Colonic mucosa (tissue), 4 donors: Measurements from ENCODE around the gene CHD6. TPM values are rescaled to one million over a fixed set of nuclear protein-coding genes. Genes with fewer than 3 reads are reported as not detected.

Experiments
- DNase-seq: peaks from one replicate; pipeline ENCODE4 v3.0.0-alpha.2; 2020
- H3K27ac ChIP-seq: fragments of 200-600 bp; one replicate; pipeline ENCODE4 v1.8.0; 2021
- H3K27me3 ChIP-seq: fragments of 200-600 bp; one replicate; pipeline ENCODE4 v1.8.0; 2021
- H3K36me3 ChIP-seq: fragments of 200-600 bp; one replicate; pipeline ENCODE4 v1.8.0; 2021
- H3K4me1 ChIP-seq: fragments of 200-600 bp; one replicate; pipeline ENCODE4 v1.8.0; 2021; ENCODE audit warnings: mild to moderate bottlenecking
- H3K4me3 ChIP-seq: fragments of 200-600 bp; one replicate; pipeline ENCODE4 v1.8.0; 2021
- H3K9ac ChIP-seq, 2 donors: one replicate each; pipeline ENCODE4 v1.7.0; 2013; ENCODE audit warnings: control low read depth in 2 of 2, low read depth in 2 of 2, low read length in 2 of 2
- H3K9me3 ChIP-seq: fragments of 200-600 bp; one replicate; pipeline ENCODE4 v1.8.0; 2021
- intact Hi-C: fragments of 100-400 bp; cut with DNase I; formaldehyde crosslinking; loops from one replicate; pipeline ENCODE4 v1.14.1; 2022
- total RNA-seq, 2 donors: library from RNA; stranded (reverse); fragmentation: NEBNext Ultra II Directional in 1 of 2; extraction: Animal tissue kit (Norgen Biotek cat#: 25700) in 1 of 2; gene quantifications; one replicate each; pipeline ENCODE4 v1.2.1, GENCODE V29; 2021
- TF ChIP-seq, protein P1 (sequence below): fragments of 200-600 bp; IDR thresholded peaks from one replicate; pipeline ENCODE4 v1.8.0; 2022; ENCODE audit warnings: antibody characterized with exemption, mild to moderate bottlenecking
- donor health status: healthy.
- donor health status: DM: no; HTN: no; CAD: no.
- donor health status: DM: no; HTN: no; CAD: no.

The CHD6 gene
- total RNA-seq, 2 donors from 2014 or later, result 18.9 to 27.2 TPM

DNA sequence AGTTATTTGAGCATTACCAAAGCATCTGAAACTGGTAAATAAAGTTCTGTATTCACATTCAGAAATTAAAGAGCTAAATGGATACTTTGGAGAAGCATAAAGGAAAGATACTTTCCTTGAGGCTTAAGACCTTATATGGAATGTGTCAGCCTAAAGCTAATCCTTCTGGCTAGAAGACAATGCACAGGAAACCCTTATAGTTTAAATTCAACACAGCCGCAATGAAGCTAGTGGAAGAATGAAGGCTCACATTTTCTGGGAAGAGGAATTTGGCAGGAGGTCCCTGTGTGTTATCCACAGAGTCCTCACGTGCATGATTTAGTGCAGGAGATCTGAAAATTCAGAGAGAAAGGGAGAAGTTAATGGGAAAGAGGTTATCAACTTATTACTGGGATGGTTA, 21.5 kb upstream of the CHD6 start:
- DNase-seq, result no peak
- Histone ChIP-seq H3K4me1 (no peaks in the 10 kb centered on the region), H3K27me3 (no peaks in the 10 kb centered on the region), H3K4me3 (no peak overlapping the region), H3K27ac (no peak overlapping the region), H3K9ac (no peak overlapping the region), H3K9me3 (no peaks in the 10 kb centered on the region), H3K36me3 (no peaks in the 10 kb centered on the region)
- intact Hi-C loops, result loop anchor here (2.0 kb wide), 1 partner anchor 101 kb away; no protein-coding TSS in a partner anchor
- TF ChIP-seq, protein P1, sequence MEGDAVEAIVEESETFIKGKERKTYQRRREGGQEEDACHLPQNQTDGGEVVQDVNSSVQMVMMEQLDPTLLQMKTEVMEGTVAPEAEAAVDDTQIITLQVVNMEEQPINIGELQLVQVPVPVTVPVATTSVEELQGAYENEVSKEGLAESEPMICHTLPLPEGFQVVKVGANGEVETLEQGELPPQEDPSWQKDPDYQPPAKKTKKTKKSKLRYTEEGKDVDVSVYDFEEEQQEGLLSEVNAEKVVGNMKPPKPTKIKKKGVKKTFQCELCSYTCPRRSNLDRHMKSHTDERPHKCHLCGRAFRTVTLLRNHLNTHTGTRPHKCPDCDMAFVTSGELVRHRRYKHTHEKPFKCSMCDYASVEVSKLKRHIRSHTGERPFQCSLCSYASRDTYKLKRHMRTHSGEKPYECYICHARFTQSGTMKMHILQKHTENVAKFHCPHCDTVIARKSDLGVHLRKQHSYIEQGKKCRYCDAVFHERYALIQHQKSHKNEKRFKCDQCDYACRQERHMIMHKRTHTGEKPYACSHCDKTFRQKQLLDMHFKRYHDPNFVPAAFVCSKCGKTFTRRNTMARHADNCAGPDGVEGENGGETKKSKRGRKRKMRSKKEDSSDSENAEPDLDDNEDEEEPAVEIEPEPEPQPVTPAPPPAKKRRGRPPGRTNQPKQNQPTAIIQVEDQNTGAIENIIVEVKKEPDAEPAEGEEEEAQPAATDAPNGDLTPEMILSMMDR, result no peak

DNA sequence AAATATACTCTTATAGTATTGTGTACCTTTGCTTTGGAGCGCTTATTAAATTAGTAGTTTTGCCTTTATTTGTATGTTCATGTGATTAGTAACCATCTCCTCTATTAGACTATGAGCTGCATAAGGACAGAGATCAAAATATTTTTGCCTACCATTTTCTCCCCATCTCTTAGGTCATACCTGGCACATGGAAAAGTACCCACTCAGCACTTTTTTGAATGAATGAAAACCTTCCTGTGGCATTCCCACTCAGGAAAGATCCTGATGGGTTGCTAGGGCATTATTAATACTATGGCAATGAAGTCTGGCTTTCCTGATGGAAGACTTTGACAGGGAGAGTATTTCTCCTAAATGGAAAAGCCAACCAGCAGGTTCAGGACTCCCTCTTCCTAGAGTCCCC, 20.3 kb upstream of the CHD6 start:
- H3K4me1 ChIP-seq, result no peaks in the 10 kb centered on the region
- TF ChIP-seq, protein P1, result no peak
- DNase-seq, result no peak

GRCh38 chr20:41635158-41635557, 17.0 kb upstream of the CHD6 start:
- intact Hi-C loops, result no loop called here
- Histone ChIP-seq H3K9me3 (no peaks in the 10 kb centered on the region), H3K27me3 (no peaks in the 10 kb centered on the region), H3K9ac (no peak overlapping the region), H3K4me1 (no peaks in the 10 kb centered on the region), H3K36me3 (no peaks in the 10 kb centered on the region), H3K27ac (no peak overlapping the region), H3K4me3 (no peak overlapping the region)
- no peak for DNase-seq
- TF ChIP-seq, protein P1, result no peak

More for the DNA sequence above, 20.3 kb upstream of the CHD6 start:
- Histone ChIP-seq H3K9me3 (no peaks in the 10 kb centered on the region), H3K4me3 (no peak overlapping the region), H3K27ac (no peak overlapping the region), H3K36me3 (no peaks in the 10 kb centered on the region), H3K9ac (no peak overlapping the region), H3K27me3 (no peaks in the 10 kb centered on the region)
- intact Hi-C loops, result loop anchor here (2.0 kb wide), 1 partner anchor 100 kb away; no protein-coding TSS in a partner anchor

DNA sequence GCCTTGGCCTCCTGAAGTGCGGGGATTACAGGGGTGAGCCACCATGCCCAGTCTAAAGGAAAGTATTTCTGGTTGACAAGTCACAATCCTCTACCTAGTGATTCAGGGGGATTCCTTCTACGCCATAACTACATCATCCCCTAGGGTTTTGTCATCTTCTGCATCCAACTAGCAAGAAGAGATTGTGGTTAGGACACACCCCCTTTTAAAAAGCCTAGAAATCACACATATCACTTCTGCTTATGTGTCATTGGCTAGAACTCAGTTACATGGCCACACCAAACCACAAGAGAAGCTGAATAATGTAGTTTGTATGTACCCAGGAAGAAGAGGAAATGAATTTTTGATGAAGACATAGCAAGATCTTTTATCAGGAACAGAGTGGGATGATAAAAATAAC, 14.7 kb upstream of the CHD6 start:
- intact Hi-C loops, result no loop called here
- DNase-seq, result no peak
- Histone ChIP-seq H3K9ac (no peak overlapping the region), H3K27ac (no peak overlapping the region), H3K27me3 (no peaks in the 10 kb centered on the region), H3K4me1 (no peaks in the 10 kb centered on the region), H3K9me3 (no peaks in the 10 kb centered on the region), H3K4me3 (no peak overlapping the region), H3K36me3 (no peaks in the 10 kb centered on the region)
- TF ChIP-seq, protein P1, result no peak

- Histone ChIP-seq H3K27ac (no peak overlapping the region), H3K4me1 (no peaks in the 10 kb centered on the region), H3K27me3 (no peaks in the 10 kb centered on the region), H3K9me3 (no peaks in the 10 kb centered on the region), H3K4me3 (no peak overlapping the region), H3K36me3 (no peaks in the 10 kb centered on the region), H3K9ac (no peak overlapping the region)
- DNase-seq, result no peak
- intact Hi-C loops, result no loop called here
- TF ChIP-seq, protein P1, result no peak
Measured at GRCh38 chr20:41631826-41632225, 13.6 kb upstream of the CHD6 start.
